Neural progenitor cell (in vitro differentiated cells): ENCODE results near the gene PLD5.
"Not testable (repeated sequence)": the region's sequence is repeated elsewhere in the genome, so short reads cannot be mapped to it uniquely, and the experiment has no call there.

Source experiments
- EZH2 ChIP-seq: fragments of 200-600 bp; sonication (generic); IDR thresholded peaks from 2 replicates; pipeline ENCODE4 v1.6.1; 2017; ENCODE audit warnings: antibody characterized with exemption, mild to moderate bottlenecking, moderate library complexity
- TF ChIP-seq, protein P1 (sequence below): fragments of 200-600 bp; sonication (generic); IDR thresholded peaks from 2 replicates; pipeline ENCODE4 v1.5.1; 2017; ENCODE audit warnings: antibody characterized with exemption, mild to moderate bottlenecking

DNA sequence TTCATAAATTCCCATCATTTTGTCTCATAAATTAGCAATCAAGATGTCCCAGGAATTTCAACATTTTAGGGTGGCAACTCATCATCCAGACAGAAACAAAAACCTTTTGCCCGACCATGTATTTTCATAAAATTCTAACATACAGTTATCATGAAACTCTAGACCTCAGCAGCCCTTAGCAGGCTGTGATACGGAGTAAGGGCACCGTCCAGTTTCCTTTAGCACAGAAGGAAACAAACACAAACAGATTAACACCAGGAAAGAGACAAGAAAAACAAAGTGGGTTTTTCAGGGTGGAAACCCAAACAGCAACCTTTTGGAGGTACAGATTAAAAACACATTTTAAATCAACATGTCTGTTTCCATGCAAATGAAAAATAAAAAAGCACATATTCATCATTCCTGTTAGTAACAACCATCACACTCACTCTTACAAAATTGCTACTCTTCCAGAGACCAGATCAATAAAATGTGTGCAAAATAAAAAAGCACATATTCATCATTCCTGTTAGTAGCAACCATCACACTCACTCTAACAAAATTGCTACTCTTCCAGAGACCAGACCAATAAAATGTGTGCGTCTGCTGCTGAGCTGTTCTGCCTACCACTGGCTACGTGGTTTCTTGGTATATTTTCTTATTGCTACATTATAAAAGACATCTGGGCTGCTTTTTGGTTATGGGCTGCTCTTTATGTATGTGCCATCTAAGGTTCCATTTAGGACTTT is 241.6 kb downstream of the PLD5 start:
- not testable (repeated sequence) for TF ChIP-seq EZH2
- TF ChIP-seq, protein P1, sequence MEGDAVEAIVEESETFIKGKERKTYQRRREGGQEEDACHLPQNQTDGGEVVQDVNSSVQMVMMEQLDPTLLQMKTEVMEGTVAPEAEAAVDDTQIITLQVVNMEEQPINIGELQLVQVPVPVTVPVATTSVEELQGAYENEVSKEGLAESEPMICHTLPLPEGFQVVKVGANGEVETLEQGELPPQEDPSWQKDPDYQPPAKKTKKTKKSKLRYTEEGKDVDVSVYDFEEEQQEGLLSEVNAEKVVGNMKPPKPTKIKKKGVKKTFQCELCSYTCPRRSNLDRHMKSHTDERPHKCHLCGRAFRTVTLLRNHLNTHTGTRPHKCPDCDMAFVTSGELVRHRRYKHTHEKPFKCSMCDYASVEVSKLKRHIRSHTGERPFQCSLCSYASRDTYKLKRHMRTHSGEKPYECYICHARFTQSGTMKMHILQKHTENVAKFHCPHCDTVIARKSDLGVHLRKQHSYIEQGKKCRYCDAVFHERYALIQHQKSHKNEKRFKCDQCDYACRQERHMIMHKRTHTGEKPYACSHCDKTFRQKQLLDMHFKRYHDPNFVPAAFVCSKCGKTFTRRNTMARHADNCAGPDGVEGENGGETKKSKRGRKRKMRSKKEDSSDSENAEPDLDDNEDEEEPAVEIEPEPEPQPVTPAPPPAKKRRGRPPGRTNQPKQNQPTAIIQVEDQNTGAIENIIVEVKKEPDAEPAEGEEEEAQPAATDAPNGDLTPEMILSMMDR, result not testable (repeated sequence)
